Measurements from ENCODE around the gene GPR87. TPM values are rescaled to one million over a fixed set of nuclear protein-coding genes. Genes with fewer than 3 reads are reported as not detected.

GPR87 gene
- total RNA-seq, 1 donor = not detected

DNA sequence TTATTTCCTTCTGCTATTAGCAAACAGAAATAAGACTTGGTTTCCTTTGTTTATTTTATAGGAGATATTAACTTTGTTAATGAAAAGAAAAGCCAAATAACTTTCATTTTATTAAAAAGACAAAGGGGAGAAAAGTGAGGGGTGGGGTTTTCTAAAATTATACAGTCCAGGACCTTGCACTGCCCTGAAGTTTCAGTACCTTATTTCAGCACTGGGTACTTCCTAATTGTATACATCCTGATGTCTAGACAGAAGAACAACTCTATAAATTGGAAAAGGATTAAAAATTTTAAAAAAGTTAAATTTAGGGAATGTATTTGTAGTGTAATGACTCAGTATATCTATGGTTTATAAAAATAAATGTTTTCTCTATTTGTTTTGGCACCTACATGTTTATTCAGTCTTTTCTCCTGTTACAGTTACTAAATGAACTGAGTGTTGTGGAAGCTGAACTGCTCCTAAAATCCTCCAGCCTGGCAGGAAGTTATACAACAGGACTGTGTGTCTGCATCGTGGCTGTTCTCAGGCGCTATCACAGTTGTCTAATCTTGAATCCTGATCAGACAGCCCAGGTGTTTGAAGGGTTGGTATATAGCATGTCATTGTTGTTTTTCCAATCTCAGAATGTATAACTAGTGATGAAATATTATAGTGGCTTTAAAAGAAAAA lies 40.3 kb upstream of the GPR87 start:
- Histone ChIP-seq H3K4me1 (ENCODE audit: insufficient read depth, low read length) (peaks cover 11% of the 10 kb centered on the region), H3K36me3 (ENCODE audit: insufficient read depth, low read length) (no peaks in the 10 kb centered on the region), H4K20me1 (ENCODE audit: insufficient read depth, low read length) (no peaks in the 10 kb centered on the region), H2AFZ (ENCODE audit: low read length) (peak overlapping the region; percentile 60), H3K4me2 (ENCODE audit: insufficient read depth, low read length) (peak overlapping the region; percentile 65), H3K4me3 (ENCODE audit: insufficient read depth, low read length) (peak overlapping the region; percentile 20), H3K27ac (ENCODE audit: low read depth, low read length) (no peak overlapping the region), H3K9me3 (ENCODE audit: low read depth, low read length) (no peaks in the 10 kb centered on the region), H3K27me3 (ENCODE audit: insufficient read depth, low read length) (no peaks in the 10 kb centered on the region), H3K79me2 (ENCODE audit: insufficient read depth, low read length) (no peaks in the 10 kb centered on the region)
- TF ChIP-seq, protein P1, sequence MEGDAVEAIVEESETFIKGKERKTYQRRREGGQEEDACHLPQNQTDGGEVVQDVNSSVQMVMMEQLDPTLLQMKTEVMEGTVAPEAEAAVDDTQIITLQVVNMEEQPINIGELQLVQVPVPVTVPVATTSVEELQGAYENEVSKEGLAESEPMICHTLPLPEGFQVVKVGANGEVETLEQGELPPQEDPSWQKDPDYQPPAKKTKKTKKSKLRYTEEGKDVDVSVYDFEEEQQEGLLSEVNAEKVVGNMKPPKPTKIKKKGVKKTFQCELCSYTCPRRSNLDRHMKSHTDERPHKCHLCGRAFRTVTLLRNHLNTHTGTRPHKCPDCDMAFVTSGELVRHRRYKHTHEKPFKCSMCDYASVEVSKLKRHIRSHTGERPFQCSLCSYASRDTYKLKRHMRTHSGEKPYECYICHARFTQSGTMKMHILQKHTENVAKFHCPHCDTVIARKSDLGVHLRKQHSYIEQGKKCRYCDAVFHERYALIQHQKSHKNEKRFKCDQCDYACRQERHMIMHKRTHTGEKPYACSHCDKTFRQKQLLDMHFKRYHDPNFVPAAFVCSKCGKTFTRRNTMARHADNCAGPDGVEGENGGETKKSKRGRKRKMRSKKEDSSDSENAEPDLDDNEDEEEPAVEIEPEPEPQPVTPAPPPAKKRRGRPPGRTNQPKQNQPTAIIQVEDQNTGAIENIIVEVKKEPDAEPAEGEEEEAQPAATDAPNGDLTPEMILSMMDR (IDR thresholded peaks at IDR 0.05; ENCODE audit: extremely low read depth, low read depth, low read length) = no peak
- DNase-seq (ENCODE audit: insufficient read length, low spot score, missing footprints) = no peak

DNA sequence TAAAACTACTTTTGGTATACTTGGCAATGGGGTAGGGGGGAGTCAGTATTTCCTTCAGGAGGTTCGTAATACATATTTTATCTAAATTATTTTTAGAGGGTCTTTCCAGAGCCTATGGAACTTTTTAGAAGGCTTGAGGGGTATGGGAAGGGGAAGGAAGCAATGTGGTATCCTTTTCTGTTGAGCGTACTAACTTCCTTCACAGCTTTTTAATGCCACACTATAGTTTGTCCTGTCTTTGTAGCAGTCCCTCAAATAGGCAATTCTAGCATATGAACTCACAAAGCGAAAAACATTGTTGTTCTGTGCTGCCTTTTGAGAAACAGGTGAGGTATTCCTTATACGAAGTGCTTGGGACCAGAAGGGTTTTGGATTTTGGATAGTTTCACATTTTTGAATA lies 35.0 kb upstream of the GPR87 start:
- Histone ChIP-seq H3K4me2 (ENCODE audit: insufficient read depth, low read length) (no peak overlapping the region), H3K79me2 (ENCODE audit: insufficient read depth, low read length) (no peaks in the 10 kb centered on the region), H3K4me1 (ENCODE audit: insufficient read depth, low read length) (peaks cover 1% of the 10 kb centered on the region), H4K20me1 (ENCODE audit: insufficient read depth, low read length) (no peaks in the 10 kb centered on the region), H3K9me3 (ENCODE audit: low read depth, low read length) (no peaks in the 10 kb centered on the region), H3K27ac (ENCODE audit: low read depth, low read length) (no peak overlapping the region), H3K36me3 (ENCODE audit: insufficient read depth, low read length) (no peaks in the 10 kb centered on the region), H3K27me3 (ENCODE audit: insufficient read depth, low read length) (peaks cover 6% of the 10 kb centered on the region), H2AFZ (ENCODE audit: low read length) (no peak overlapping the region), H3K4me3 (ENCODE audit: insufficient read depth, low read length) (no peak overlapping the region)
- DNase-seq (ENCODE audit: insufficient read length, low spot score, missing footprints) = no peak
- TF ChIP-seq, protein P1 (IDR thresholded peaks at IDR 0.05; ENCODE audit: extremely low read depth, low read depth, low read length) = no peak

DNA sequence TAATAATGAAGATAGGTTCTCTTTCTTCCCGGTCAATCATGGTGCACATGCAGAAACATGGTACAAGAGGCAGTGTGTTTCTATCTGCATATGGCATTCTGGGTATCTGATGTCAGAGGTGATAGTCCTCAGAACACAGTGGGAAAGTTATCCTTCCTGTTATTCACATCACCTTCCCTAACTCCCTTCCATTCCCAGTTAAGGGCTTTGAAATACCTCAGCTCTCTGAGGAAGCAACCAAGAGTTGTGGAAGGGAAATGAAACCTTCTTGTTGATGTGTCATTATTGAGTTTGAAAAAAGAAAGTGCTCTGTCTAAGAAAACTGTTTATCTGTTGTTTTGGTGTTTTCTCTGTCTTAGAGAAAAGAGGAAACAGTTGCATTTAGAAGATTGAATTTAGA lies 34.6 kb upstream of the GPR87 start:
- peaks cover 6% of the 10 kb centered on the region for H3K27me3 ChIP-seq (ENCODE audit: insufficient read depth, low read length)
- no peak overlapping the region for H3K27ac ChIP-seq (ENCODE audit: low read depth, low read length)
- DNase-seq (ENCODE audit: insufficient read length, low spot score, missing footprints) = no peak
- H3K4me3 ChIP-seq (ENCODE audit: insufficient read depth, low read length) = no peak overlapping the region
- no peaks in the 10 kb centered on the region for H3K9me3 ChIP-seq (ENCODE audit: low read depth, low read length)
- no peaks in the 10 kb centered on the region for H3K36me3 ChIP-seq (ENCODE audit: insufficient read depth, low read length)
- no peak overlapping the region for H3K4me2 ChIP-seq (ENCODE audit: insufficient read depth, low read length)
- no peaks in the 10 kb centered on the region for H3K79me2 ChIP-seq (ENCODE audit: insufficient read depth, low read length)
- no peak overlapping the region for H2AFZ ChIP-seq (ENCODE audit: low read length)
- TF ChIP-seq, protein P1 (IDR thresholded peaks at IDR 0.05; ENCODE audit: extremely low read depth, low read depth, low read length) = no peak
- H4K20me1 ChIP-seq (ENCODE audit: insufficient read depth, low read length) = no peaks in the 10 kb centered on the region
- H3K4me1 ChIP-seq (ENCODE audit: insufficient read depth, low read length) = no peaks in the 10 kb centered on the region

DNA sequence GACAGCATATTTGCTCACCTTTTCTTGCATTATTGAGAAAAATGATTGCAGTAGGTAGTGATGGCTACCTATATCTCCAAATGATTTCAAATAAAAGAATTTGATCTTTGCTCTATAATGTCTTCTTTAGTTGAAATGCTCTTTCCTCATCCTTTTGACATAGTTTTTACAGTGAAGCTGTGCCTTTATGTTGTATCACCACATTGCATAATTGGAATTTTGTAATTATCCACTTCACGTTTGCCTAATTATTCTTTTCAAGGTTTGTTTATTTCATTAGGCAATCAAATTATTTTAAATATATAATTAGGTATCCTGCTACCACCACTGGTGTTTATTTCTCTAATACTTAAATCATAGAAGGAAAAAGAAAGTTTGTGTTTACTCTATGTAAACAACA lies 34.0 kb upstream of the GPR87 start:
- Histone ChIP-seq H3K4me2 (ENCODE audit: insufficient read depth, low read length) (no peak overlapping the region), H4K20me1 (ENCODE audit: insufficient read depth, low read length) (no peaks in the 10 kb centered on the region), H3K36me3 (ENCODE audit: insufficient read depth, low read length) (no peaks in the 10 kb centered on the region), H3K27ac (ENCODE audit: low read depth, low read length) (no peak overlapping the region), H3K4me3 (ENCODE audit: insufficient read depth, low read length) (no peak overlapping the region), H3K27me3 (ENCODE audit: insufficient read depth, low read length) (peaks cover 6% of the 10 kb centered on the region), H3K9me3 (ENCODE audit: low read depth, low read length) (no peaks in the 10 kb centered on the region), H3K4me1 (ENCODE audit: insufficient read depth, low read length) (no peaks in the 10 kb centered on the region), H2AFZ (ENCODE audit: low read length) (no peak overlapping the region), H3K79me2 (ENCODE audit: insufficient read depth, low read length) (no peaks in the 10 kb centered on the region)
- DNase-seq (ENCODE audit: insufficient read length, low spot score, missing footprints) = no peak
- TF ChIP-seq, protein P1 (IDR thresholded peaks at IDR 0.05; ENCODE audit: extremely low read depth, low read depth, low read length) = no peak
